GM18526 (cell line): ENCODE results near the gene MBD3.

ENCODE experiments used
- POLR2A ChIP-seq: IDR thresholded peaks from 3 replicates; pipeline ENCODE4 v1.6.1; 2011; ENCODE audit not compliant: insufficient read length; ENCODE audit errors: extremely low read depth

Gene MBD3

DNA sequence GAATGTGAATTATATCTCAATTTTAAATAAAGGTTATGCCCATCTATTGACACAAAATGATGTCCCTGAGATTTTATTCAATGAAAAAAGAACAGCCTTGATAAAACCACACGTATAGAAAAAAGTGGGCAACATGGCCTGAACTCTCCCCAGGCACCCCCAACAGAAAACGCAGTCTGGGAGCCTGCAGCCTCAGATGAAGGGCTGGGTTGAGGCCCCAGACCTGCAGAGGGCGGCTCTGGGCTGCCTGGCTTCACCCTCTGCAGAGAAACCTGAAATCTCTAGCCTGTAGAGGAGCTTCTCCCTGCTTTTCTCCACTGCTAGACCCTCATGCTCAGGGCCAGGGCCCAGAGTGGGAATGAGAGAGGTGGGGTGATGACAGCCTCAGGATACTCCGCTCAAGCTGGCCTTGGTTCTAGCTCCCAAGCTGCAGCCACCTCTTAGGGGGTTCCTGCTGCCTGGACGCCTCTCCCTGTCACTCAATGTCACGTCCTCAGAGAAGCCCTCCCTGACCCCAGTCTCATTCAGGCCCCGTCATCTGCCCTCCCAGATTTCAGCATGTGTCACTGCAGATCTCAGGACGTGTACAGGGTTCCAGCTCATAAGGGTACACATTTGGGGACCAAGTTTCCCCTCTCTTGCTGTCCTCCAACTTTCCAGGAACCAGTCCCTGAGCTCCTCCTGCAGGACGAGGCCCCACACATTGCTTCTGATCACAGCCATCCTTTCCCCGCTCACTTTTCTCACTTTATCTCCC, 1.8 kb downstream of the MBD3 start:
- peak; percentile 26 for TF ChIP-seq POLR2A

GRCh38 chr19:1587872-1588271, 4.8 kb downstream of the MBD3 start:
- TF ChIP-seq POLR2A = no peak

- TF ChIP-seq POLR2A = no peak
Measured at GRCh38 chr19:1585243-1585580, 7.5 kb downstream of the MBD3 start.

DNA sequence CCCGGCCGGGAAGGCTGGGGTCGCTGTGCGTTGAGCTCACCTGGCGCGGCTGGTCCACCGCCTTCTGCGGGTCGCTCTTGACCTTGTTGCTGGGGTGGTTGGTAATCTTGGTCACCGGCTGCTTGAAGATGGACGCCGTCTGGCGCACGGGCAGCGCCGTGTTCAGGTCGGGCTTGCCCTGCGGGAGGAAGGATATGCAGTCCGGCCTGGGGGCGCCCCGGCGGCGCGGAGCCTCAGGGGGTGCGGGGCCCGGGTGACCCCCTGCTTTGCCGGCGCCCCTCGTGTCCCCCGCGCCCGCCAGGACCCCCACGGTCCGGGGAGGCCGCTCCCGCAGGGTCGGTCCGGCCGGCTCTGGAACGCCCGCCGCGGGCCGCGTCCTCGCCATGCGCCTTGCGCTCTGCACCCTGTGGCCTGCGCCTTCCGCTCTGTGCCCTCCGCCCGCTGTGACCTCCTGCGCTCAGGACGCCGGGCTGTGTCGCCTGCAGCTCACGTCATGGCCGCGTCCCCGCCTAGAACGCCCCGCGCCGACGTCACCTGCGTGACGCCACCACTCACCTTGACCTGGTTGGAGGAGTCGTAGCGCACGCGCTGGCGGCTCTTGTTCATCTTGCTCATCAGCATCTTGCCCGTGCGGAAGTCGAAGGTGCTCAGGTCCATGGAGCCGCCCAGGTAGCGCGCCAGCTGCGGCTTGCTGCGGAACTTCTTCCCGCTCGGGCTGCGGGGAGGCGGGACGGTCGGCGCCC, 8.0 kb downstream of the MBD3 start:
- no peak for TF ChIP-seq POLR2A

DNA sequence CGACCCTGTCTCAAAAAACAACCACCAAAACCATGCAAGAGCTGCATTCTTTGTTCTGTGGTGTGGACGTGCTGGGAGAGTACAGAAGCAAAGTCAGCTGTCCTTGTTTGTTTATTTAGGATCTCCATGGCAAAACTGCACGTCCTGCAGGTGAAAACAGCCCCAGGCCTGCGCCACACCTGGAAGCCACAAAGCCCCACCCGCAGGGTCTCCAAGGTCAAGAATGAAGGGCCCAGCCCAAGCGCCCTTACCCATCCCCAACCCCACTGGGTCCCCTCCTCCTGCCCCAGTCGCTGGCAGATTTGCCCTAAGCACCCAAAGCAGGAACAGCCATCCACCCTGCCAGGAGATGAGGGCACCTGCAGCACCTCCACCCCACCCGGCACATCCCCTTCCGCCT, 10.5 kb downstream of the MBD3 start:
- TF ChIP-seq POLR2A = no peak

DNA sequence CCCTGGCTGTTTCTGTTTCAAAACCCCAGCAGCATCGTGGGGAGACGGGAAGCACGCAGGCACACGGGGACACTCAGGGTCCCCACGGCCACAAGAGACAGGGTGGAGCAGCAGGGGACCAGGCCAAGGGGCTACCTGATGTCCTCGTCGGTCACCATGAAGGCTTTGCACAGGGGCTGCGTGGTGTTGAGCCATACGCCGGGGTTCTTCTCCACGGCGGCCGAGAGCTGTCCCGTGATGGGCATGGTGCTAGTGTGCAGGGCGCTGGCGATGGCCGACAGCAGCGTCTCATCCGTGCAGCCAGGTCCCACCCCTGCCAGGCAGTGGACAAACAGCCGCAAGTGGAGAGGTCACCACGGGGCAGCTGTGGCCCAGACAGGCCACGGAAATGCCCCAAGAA, 11.7 kb downstream of the MBD3 start:
- no peak for TF ChIP-seq POLR2A

GRCh38 chr19:1580382-1580781, 12.3 kb downstream of the MBD3 start:
- no peak for TF ChIP-seq POLR2A

DNA sequence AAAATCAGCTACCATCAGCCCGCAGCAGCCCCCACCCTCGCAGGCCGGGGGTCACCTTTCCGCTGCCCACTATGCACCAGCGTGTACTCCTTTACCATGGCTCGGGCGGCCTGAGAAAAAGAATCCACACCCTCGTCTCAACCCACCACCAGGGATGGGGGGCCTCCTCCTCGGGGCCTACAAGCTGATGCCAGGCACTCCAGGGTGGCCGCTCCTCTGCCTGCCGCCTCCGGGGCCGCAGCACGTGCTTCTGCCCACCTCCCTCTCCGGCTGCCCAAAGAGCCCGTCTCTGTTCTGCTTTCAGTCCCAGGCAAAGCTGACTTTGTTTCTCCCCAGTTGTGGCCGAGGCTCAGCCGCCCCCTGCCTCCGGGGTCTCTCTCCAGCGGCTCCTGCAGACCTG, 13.4 kb downstream of the MBD3 start:
- TF ChIP-seq POLR2A = no peak

DNA sequence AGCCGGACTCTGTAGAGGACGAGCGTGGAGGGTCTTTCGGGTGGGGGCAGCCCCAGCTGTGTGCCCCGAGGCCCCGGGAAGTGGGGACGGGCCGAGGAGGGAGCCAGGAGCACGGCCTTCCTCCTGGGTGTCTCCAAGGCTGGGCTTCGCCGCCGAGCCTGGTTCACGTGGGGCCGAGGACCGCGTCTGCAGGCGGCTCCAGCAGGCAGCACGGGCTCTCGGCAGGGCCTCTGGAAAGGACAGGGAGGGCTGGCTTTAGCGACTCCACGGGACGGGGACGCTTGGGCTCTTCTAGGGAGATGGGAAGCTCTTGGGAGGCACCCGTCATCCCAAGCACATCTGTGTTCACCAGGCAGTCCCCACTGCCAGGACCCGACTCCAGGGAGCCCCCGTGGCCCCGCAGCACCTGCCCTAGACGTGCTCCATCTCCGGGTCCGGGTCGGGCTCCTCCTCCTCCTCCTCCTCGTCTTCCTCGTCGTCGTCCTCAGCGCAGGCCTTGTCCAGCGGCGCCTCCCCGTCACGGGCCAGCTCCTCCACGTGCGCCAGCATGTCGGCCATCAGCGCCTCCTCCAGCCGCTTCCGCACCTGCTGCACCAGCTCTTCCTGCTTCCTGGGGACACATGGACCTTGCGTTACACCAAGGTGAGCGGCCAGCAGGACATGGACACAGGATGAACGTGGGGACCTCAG, 14.6 kb downstream of the MBD3 start:
- no peak for TF ChIP-seq POLR2A

DNA sequence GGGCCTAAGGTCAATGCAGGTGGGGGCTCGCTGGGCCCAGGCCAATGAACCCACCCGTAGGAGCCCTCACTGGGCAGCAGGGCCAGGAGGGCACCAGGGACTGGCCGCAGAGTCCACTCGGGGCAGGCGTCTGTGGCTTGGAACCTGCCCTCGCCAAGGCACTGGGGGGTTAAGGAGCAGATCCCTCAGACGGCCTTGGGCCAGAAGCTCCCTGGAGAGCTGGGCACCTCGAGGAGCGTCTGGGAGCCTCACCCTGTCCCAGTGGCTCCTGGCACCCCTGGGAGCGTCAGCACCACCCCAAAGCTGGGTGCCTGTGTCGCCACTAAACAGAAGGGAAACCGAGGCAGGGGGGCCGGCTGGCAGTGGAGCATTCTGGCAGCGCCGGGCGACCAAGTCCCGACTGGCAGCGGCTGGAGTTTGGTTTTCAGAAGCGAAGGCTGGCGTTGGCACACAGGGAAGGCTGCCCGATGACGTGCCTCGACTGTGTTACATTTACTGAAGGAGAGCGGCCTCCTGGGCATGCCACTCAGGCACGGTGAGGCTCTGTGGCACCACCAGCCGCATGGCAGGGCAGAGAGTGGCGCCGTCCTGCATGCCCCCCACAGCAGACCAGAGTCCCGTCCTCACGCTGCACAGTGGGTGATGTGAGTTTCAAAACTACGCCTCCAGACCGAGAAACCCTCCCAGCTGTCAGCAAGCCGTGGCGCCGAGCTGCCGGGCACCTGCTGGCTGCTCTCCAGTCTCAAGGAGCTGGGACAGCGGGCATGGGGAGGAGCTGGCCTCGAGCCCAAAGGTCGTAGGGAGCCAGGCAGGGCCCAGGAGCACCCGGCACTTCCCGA, 15.4 kb downstream of the MBD3 start:
- TF ChIP-seq POLR2A = no peak

GRCh38 chr19:1576242-1577089, 16.2 kb downstream of the MBD3 start:
- no peak for TF ChIP-seq POLR2A

- TF ChIP-seq POLR2A = no peak
Measured at GRCh38 chr19:1575323-1576241, 17.1 kb downstream of the MBD3 start.

GRCh38 chr19:1574354-1575136, 18.1 kb downstream of the MBD3 start:
- no peak for TF ChIP-seq POLR2A
